K562 (cell line): ENCODE data around the gene CSDE1. TPM values are rescaled to one million over a fixed set of nuclear protein-coding genes. Genes with fewer than 3 reads are reported as not detected.
"Not testable (repeated sequence)": the region's sequence is repeated elsewhere in the genome, so short reads cannot be mapped to it uniquely, and the experiment has no call there.

Source experiments
- ATAC-seq: fragments of 200-7000 bp; cut with Tn5 transposase; 3 replicates; pipeline ENCODE4 v1.9.1; 2020; ENCODE audit warnings: moderate library complexity
- BruUV-seq: library from RNA; stranded (reverse); fragments of 400-500 nt; replicated peaks from 2 replicates; lab custom pipeline; 2021; lab: Mats Ljungman, UMichigan
- CTCF ChIA-PET: fragments of 300-600 bp; formaldehyde crosslinking; extraction: SDS; loops from one replicate; lab custom pipeline; 2021; ENCODE audit warnings: low intra/inter-chr PET ratio; lab: Yijun Ruan, JAX
- POLR2A ChIA-PET: fragments of 300-600, 350-650 bp; sonication (Branson Sonifier 250); formaldehyde crosslinking; extraction: SDS; loops from one replicate; lab custom pipeline; 2021; ENCODE audit warnings: antibody characterized with exemption, inconsistent platforms; lab: Yijun Ruan, JAX
- DNase-seq, 4 experiments: peaks; one replicate each; pipeline versions ENCODE4 v3.0.0 to v3.0.0-alpha.2; 2011 to 2018; ENCODE audit warnings: low spot score in 3 of 4, mixed read lengths in 3 of 4; ENCODE audit errors: extremely low read depth in 1 of 4
- FAIRE-seq: peaks from 2 replicates; lab custom pipeline; 2011; peaks lifted over from hg19 to GRCh38; lab: Jason Lieb, UNC
- H2AFZ ChIP-seq: 2 replicates; pipeline ENCODE4 v1.6.0; 2011; ENCODE audit warnings: low read depth, low read length, control low read depth, inconsistent platforms
- H3K27ac ChIP-seq: fragments of 200-600 bp; 3 replicates; pipeline ENCODE4 v1.8.0; 2011; ENCODE audit warnings: low read depth, mild to moderate bottlenecking, control low read depth, inconsistent platforms, low read length, moderate library complexity, mixed read lengths; ENCODE audit errors: extremely low read depth
- H3K27me3 ChIP-seq, 2 experiments: fragments of 300-600 bp in 1 of 2; 2 replicates in 1 of 2; 3 replicates in 1 of 2; pipeline versions ENCODE4 v1.6.0 to v1.8.0; 2011; ENCODE audit warnings: inconsistent platforms in 2 of 2, low read length in 2 of 2, mild to moderate bottlenecking in 1 of 2, mixed read lengths in 1 of 2, moderate library complexity in 1 of 2; ENCODE audit not compliant: control insufficient read depth in 2 of 2, insufficient read depth in 2 of 2
- H3K36me3 ChIP-seq: fragments of 300-600 bp; 3 replicates; pipeline ENCODE4 v1.8.0; 2011; ENCODE audit warnings: mild to moderate bottlenecking, low read length, inconsistent platforms; ENCODE audit not compliant: control insufficient read depth, insufficient read depth
- H3K4me1 ChIP-seq, 2 experiments: fragments of 200-600 bp in 1 of 2; replicated peaks in 1 of 2; 2 replicates in 1 of 2; 3 replicates in 1 of 2; pipeline versions ENCODE4 v1.5.1 to v1.8.0; 2011; ENCODE audit warnings: inconsistent platforms in 2 of 2, low read length in 2 of 2, mild to moderate bottlenecking in 1 of 2, mixed read lengths in 1 of 2, moderate library complexity in 1 of 2; ENCODE audit not compliant: control insufficient read depth in 2 of 2, insufficient read depth in 2 of 2
- H3K4me2 ChIP-seq: 2 replicates; pipeline ENCODE4 v1.6.1; 2011; ENCODE audit warnings: low read length, control low read depth, inconsistent platforms, mixed read lengths; ENCODE audit not compliant: insufficient read depth
- H3K4me3 ChIP-seq: fragments of 200-600 bp; sonication (generic), shearing (Covaris generic); 2 replicates; pipeline ENCODE4 v1.5.1; 2016; ENCODE audit warnings: control low read depth, inconsistent platforms
- H3K79me2 ChIP-seq: fragments of 200-600 bp; 3 replicates; pipeline ENCODE4 v1.8.0; 2011; ENCODE audit warnings: low read length, inconsistent platforms; ENCODE audit not compliant: control insufficient read depth, insufficient read depth
- H3K9ac ChIP-seq, 2 experiments: 2 replicates each; pipeline versions ENCODE4 v1.6.0 to v1.6.1; 2011; ENCODE audit warnings: low read depth in 2 of 2, low read length in 2 of 2, control low read depth in 1 of 2, inconsistent platforms in 1 of 2, mild to moderate bottlenecking in 1 of 2, mixed read lengths in 1 of 2; ENCODE audit not compliant: insufficient read depth in 1 of 2
- H3K9me1 ChIP-seq: one replicate; pipeline ENCODE4 v1.6.0; 2011; ENCODE audit warnings: inconsistent platforms, mild to moderate bottlenecking, low read length, moderate library complexity; ENCODE audit not compliant: control insufficient read depth, insufficient read depth
- H3K9me3 ChIP-seq: replicated peaks from 2 replicates; pipeline ENCODE4 v1.5.1; 2011; ENCODE audit warnings: low read depth, low read length, inconsistent platforms; ENCODE audit not compliant: control insufficient read depth, insufficient read depth
- H4K20me1 ChIP-seq: replicated peaks from 2 replicates; pipeline ENCODE4 v1.6.1; 2011; ENCODE audit warnings: low read length, inconsistent platforms, mixed read lengths; ENCODE audit not compliant: control insufficient read depth, insufficient read depth
- CBX1 ChIP-seq: sonication (generic); IDR thresholded peaks from 2 replicates; pipeline ENCODE4 v1.6.1; 2016; ENCODE audit warnings: antibody characterized with exemption, low read depth, mild to moderate bottlenecking
- FOXK1 ChIP-seq: sonication (generic); formaldehyde crosslinking; IDR thresholded peaks from 2 replicates; pipeline ENCODE4 v1.8.0; 2022; ENCODE audit warnings: missing genetic modification reagents, mild to moderate bottlenecking, borderline replicate concordance
- HMG20A ChIP-seq: fragments of 450-650 bp; formaldehyde crosslinking; conservative IDR thresholded peaks from 2 replicates; pipeline ENCODE4 v1.4.0; 2020; ENCODE audit warnings: mild to moderate bottlenecking, mixed read lengths
- HNRNPH1 ChIP-seq: fragments of 200-400 bp; formaldehyde crosslinking; optimal IDR thresholded peaks from 2 replicates; pipeline ENCODE3; 2017; ENCODE audit warnings: low read depth, mild to moderate bottlenecking, low read length, moderate library complexity
- MAFK ChIP-seq: IDR thresholded peaks from 2 replicates; pipeline ENCODE4 v1.6.1; 2011; ENCODE audit warnings: low read length, improper control_type of control experiment
- SAP30 ChIP-seq: fragments of 200-600 bp; sonication (generic); IDR thresholded peaks from 2 replicates; pipeline ENCODE4 v1.6.1; 2012; ENCODE audit warnings: borderline replicate concordance, low read depth, mild to moderate bottlenecking, moderate library complexity, low read length, control low read depth, inconsistent platforms; ENCODE audit not compliant: insufficient read depth, poor library complexity, severe bottlenecking
- SMARCB1 ChIP-seq: IDR thresholded peaks from 2 replicates; pipeline ENCODE4 v1.6.1; 2011; ENCODE audit warnings: improper control_type of control experiment, low read depth; ENCODE audit not compliant: insufficient read length
- ZNF76 ChIP-seq: fragments of 250-450 bp; sonication (Bioruptor Pico); IDR thresholded peaks from 2 replicates; pipeline ENCODE4 v1.4.0; 2020; ENCODE audit warnings: mild to moderate bottlenecking, moderate library complexity, borderline replicate concordance
- WGBS: fragments of 100-300 bp; shearing (Covaris generic); methylation state at CpG from one replicate; pipeline ENCODE4 v1.1.6; 2016; ENCODE audit warnings: low coverage, mixed read lengths; ENCODE audit not compliant: insufficient coverage; ENCODE audit errors: missing lambda C conversion rate; 5-methylcytosine and 5-hydroxymethylcytosine counted together
- in situ Hi-C: fragments of 300-500 bp; cut with MboI; formaldehyde crosslinking; loops from 4 replicates; pipeline ENCODE4 v1.15.0; 2018; ENCODE audit warnings: inconsistent platforms, mixed read lengths
- intact Hi-C: fragments of 100-400 bp; cut with micrococcal nuclease; formaldehyde crosslinking; loops from 2 replicates; pipeline ENCODE4 v1.14.2; 2022
- polyA plus RNA-seq, 8 experiments: library from polyadenylated mRNA; depleted of rRNA in 4 of 8; stranded (reverse) in 5 of 8; unstranded in 3 of 8; fragments of >200 nt; fragmentation: Nextera tagmentation in 2 of 8; fragmentation: Illumina TruSeq in 1 of 8; extraction: Ambion mirVana in 2 of 8; extraction: Trizol in 1 of 8; gene quantifications; 2 replicates each; pipeline versions ENCODE4 v1.2.1 to v1.2.3, GENCODE V29; 2011 to 2014; ENCODE audit warnings: inconsistent platforms in 1 of 8, missing spikeins in 1 of 8
- total RNA-seq, 7 experiments: library from RNA; depleted of rRNA in 6 of 7; stranded (reverse); fragments of >200 nt in 6 of 7; fragmentation: Illumina TruSeq in 2 of 7; extraction: Trizol in 2 of 7; gene quantifications; 2 replicates each; pipeline versions ENCODE4 v1.2.1 to v1.2.3, GENCODE V29; 2011 to 2021; ENCODE audit warnings: low replicate concordance in 1 of 7
- TF ChIP-seq, protein P1 (sequence below): fragments of 200-400 bp; formaldehyde crosslinking; IDR thresholded peaks from 2 replicates; pipeline ENCODE4 v1.6.1; 2017; ENCODE audit warnings: mild to moderate bottlenecking, low read depth, low read length, moderate library complexity
- TF ChIP-seq, protein P2 (sequence below): conservative IDR thresholded peaks from 2 replicates; pipeline ENCODE4 v1.6.1; 2011; ENCODE audit warnings: low read depth, mild to moderate bottlenecking, low read length; ENCODE audit not compliant: control insufficient read depth
- TF ChIP-seq, protein P3 (sequence below): IDR thresholded peaks from 2 replicates; pipeline ENCODE4 v1.6.1; 2016; ENCODE audit warnings: missing genetic modification characterization, missing compliant biosample characterization

Gene CSDE1
- total and polyA plus RNA-seq, 9 of the 15 experiments (the other 6 are each of a cell fraction or from before 2014, with no cell fraction given): 174 to 538 (median 403) TPM

DNA sequence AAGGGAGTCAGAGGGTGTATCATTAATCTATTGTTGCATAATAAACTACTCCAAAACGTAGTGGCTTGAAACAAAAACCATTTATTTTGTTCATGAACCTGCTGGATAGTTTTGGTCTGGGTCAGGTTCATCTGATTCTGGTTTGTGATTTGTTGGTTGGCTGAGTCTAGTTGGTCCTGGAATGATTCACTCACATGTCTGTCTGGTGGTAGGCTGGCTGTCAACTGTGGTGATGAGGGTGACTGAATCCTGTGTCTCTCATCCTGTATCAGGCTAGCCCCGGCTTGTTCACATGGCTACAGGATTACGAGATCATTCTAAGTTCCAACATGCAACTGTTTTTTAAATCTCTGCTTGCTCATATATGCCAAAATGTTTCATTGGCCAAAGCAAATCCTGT is 45.2 kb upstream of the CSDE1 start (continued):
- TF ChIP-seq, protein P1, sequence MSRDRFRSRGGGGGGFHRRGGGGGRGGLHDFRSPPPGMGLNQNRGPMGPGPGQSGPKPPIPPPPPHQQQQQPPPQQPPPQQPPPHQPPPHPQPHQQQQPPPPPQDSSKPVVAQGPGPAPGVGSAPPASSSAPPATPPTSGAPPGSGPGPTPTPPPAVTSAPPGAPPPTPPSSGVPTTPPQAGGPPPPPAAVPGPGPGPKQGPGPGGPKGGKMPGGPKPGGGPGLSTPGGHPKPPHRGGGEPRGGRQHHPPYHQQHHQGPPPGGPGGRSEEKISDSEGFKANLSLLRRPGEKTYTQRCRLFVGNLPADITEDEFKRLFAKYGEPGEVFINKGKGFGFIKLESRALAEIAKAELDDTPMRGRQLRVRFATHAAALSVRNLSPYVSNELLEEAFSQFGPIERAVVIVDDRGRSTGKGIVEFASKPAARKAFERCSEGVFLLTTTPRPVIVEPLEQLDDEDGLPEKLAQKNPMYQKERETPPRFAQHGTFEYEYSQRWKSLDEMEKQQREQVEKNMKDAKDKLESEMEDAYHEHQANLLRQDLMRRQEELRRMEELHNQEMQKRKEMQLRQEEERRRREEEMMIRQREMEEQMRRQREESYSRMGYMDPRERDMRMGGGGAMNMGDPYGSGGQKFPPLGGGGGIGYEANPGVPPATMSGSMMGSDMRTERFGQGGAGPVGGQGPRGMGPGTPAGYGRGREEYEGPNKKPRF: no peak
- TF ChIP-seq FOXK1 (CRISPR knock-in tag): no peak
- TF ChIP-seq, protein P2, sequence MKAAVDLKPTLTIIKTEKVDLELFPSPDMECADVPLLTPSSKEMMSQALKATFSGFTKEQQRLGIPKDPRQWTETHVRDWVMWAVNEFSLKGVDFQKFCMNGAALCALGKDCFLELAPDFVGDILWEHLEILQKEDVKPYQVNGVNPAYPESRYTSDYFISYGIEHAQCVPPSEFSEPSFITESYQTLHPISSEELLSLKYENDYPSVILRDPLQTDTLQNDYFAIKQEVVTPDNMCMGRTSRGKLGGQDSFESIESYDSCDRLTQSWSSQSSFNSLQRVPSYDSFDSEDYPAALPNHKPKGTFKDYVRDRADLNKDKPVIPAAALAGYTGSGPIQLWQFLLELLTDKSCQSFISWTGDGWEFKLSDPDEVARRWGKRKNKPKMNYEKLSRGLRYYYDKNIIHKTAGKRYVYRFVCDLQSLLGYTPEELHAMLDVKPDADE: no peak
- TF ChIP-seq, all 486 proteins: peak for 0

DNA sequence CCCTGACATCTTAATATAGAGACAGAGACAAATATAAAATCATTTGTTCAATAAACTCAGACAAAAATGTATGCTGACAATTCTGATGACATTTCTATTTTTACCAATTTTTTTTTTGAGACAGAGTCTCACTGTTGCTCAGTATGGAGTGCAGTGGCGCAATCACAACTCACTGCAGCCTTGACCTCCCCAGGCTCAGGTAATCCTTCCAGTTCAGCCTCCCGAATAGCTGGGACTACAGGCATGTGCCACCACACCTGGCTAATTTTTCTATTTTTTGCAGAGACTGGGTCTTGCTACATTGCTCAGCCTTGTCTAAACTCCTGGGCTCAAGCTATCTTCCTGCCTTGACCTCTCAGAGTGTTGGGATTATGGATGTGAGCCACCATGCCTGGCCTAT is 36.3 kb upstream of the CSDE1 start:
- no TSS peak for BruUV-seq
- CTCF ChIA-PET: no interaction called here

DNA sequence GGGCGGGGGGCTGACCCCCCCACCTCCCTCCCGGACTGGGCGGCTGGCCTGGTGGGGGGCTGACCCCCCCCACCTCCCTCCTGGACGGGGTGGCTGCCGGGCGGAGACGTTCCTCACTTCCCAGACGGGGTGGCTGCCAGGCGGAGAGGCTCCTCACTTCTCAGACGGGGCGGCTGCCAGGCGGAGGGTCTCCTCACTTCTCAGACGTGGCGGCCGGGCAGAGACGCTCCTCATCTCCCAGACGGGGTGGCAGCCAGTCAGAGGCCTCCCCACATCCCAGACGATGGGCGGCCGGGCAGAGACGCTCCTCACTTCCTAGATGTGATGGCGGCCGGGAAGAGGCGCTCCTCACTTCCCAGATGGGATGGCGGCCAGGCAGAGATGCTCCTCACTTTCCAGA is 32.8 kb upstream of the CSDE1 start:
- H3K4me1 ChIP-seq, H3K4me3 ChIP-seq, H3K4me2 ChIP-seq, FAIRE-seq, H3K9me3 ChIP-seq, POLR2A ChIA-PET, H3K9me1 ChIP-seq, intact Hi-C loops, H2AFZ ChIP-seq, in situ Hi-C loops, H4K20me1 ChIP-seq, H3K9ac ChIP-seq, BruUV-seq, CTCF ChIA-PET, H3K36me3 ChIP-seq, DNase-seq, ATAC-seq, H3K79me2 ChIP-seq, H3K27ac ChIP-seq: not testable (repeated sequence)
- H3K27me3 ChIP-seq: peaks cover 16 to 24% of the 10 kb centered on the region in 2 experiments
- 34% methylated on average over 12 of the region's 25 CpGs for WGBS

More for the DNA sequence above, 36.3 kb upstream of the CSDE1 start:
- Histone ChIP-seq H3K9ac (no peak overlapping the region), H3K9me3 (no peaks in the 10 kb centered on the region), H3K27me3 (peaks cover 22 to 29% of the 10 kb centered on the region in 2 experiments), H2AFZ (no peak overlapping the region), H3K4me3 (no peak overlapping the region), H3K27ac (no peak overlapping the region), H3K79me2 (no peaks in the 10 kb centered on the region), H4K20me1 (no peaks in the 10 kb centered on the region)
- WGBS: 7% methylated on average over 2 of the region's 2 CpGs
- DNase-seq: no peak
- POLR2A ChIA-PET: no interaction called here
- FAIRE-seq: no peak
- intact Hi-C loops: no loop called here
- TF ChIP-seq ZNF76 (no peak), MAFK (no peak), SMARCB1 (no peak), SAP30 (no peak), CBX1 (no peak), HMG20A (CRISPR knock-in tag) (no peak), HNRNPH1 (no peak)
- TF ChIP-seq, protein P3, sequence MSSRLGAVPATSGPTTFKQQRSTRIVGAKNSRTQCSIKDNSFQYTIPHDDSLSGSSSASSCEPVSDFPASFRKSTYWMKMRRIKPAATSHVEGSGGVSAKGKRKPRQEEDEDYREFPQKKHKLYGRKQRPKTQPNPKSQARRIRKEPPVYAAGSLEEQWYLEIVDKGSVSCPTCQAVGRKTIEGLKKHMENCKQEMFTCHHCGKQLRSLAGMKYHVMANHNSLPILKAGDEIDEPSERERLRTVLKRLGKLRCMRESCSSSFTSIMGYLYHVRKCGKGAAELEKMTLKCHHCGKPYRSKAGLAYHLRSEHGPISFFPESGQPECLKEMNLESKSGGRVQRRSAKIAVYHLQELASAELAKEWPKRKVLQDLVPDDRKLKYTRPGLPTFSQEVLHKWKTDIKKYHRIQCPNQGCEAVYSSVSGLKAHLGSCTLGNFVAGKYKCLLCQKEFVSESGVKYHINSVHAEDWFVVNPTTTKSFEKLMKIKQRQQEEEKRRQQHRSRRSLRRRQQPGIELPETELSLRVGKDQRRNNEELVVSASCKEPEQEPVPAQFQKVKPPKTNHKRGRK (tag): no peak
- TF ChIP-seq, all 486 proteins: peak for 0
- no peak for ATAC-seq
- Histone ChIP-seq H3K4me2 (no peak overlapping the region), H3K36me3 (no peaks in the 10 kb centered on the region), H3K4me1 (no peaks in the 10 kb centered on the region), H3K9me1 (no peaks in the 10 kb centered on the region)
- in situ Hi-C loops: no loop called here
